Neuronal stem cell (in vitro differentiated cells): ENCODE data around the gene C11orf98.

Experiments used
- DNase-seq: peaks from one replicate; pipeline ENCODE4 v3.0.0-alpha.2; 2013; ENCODE audit warnings: low spot score
- H2AFZ ChIP-seq: one replicate; pipeline ENCODE4 v1.6.1; 2013; ENCODE audit warnings: mild to moderate bottlenecking, low read length, inconsistent platforms
- H2AK5ac ChIP-seq: 2 replicates; pipeline ENCODE4 v1.6.1; 2013; ENCODE audit warnings: low read depth, mild to moderate bottlenecking, inconsistent platforms, low read length, moderate library complexity, mixed read lengths
- H2BK120ac ChIP-seq: 2 replicates; pipeline ENCODE4 v1.6.1; 2013; ENCODE audit warnings: low read depth, mild to moderate bottlenecking, inconsistent platforms, low read length, moderate library complexity, mixed read lengths
- H2BK12ac ChIP-seq: one replicate; pipeline ENCODE4 v1.6.1; 2013; ENCODE audit warnings: low read length, inconsistent platforms
- H2BK15ac ChIP-seq: 2 replicates; pipeline ENCODE4 v1.6.1; 2013; ENCODE audit warnings: mild to moderate bottlenecking, low read length, inconsistent platforms, mixed read lengths
- H2BK5ac ChIP-seq: one replicate; pipeline ENCODE4 v1.6.1; 2013; ENCODE audit warnings: inconsistent platforms, mild to moderate bottlenecking, low read length, moderate library complexity
- H3K14ac ChIP-seq: one replicate; pipeline ENCODE4 v1.6.1; 2013; ENCODE audit warnings: low read length, inconsistent platforms
- H3K18ac ChIP-seq: 2 replicates; pipeline ENCODE4 v1.6.1; 2013; ENCODE audit warnings: low read length, inconsistent platforms
- H3K23ac ChIP-seq: 2 replicates; pipeline ENCODE4 v1.6.1; 2013; ENCODE audit warnings: low read depth, mild to moderate bottlenecking, mixed read lengths, low read length, inconsistent platforms; ENCODE audit not compliant: poor library complexity
- H3K27ac ChIP-seq: replicated peaks from 3 replicates; pipeline ENCODE4 v1.5.1; 2013; ENCODE audit warnings: low read length, inconsistent platforms
- H3K27me3 ChIP-seq, 3 experiments: 2 replicates each; pipeline ENCODE4 v1.6.1; 2013; ENCODE audit warnings: low read length in 3 of 3, mild to moderate bottlenecking in 2 of 3, inconsistent platforms in 1 of 3, low read depth in 1 of 3, mixed read lengths in 1 of 3, moderate library complexity in 1 of 3; ENCODE audit not compliant: control insufficient read depth in 3 of 3, insufficient read depth in 3 of 3
- H3K36me3 ChIP-seq, 2 donors: replicated peaks in 1 of 2; 2 replicates each; pipeline ENCODE4 v1.6.1; 2013; ENCODE audit warnings: low read length in 2 of 2; ENCODE audit not compliant: control insufficient read depth in 2 of 2, insufficient read depth in 2 of 2
- H3K4ac ChIP-seq: 2 replicates; pipeline ENCODE4 v1.6.1; 2013; ENCODE audit warnings: inconsistent platforms, mild to moderate bottlenecking, low read length, moderate library complexity
- H3K4me1 ChIP-seq, 2 donors: 1 replicate in 1 of 2; 2 replicates in 1 of 2; pipeline ENCODE4 v1.6.1; 2013; ENCODE audit warnings: low read length in 2 of 2, low read depth in 1 of 2; ENCODE audit not compliant: control insufficient read depth in 2 of 2, insufficient read depth in 1 of 2
- H3K4me2 ChIP-seq: one replicate; pipeline ENCODE4 v1.6.1; 2013; ENCODE audit warnings: mild to moderate bottlenecking, low read length, inconsistent platforms; ENCODE audit not compliant: insufficient read depth, poor library complexity, severe bottlenecking
- H3K4me3 ChIP-seq, 2 donors: 2 replicates each; pipeline ENCODE4 v1.5.1; 2013; ENCODE audit warnings: low read length in 2 of 2, mild to moderate bottlenecking in 2 of 2, inconsistent platforms in 1 of 2, moderate library complexity in 1 of 2
- H3K79me1 ChIP-seq: one replicate; pipeline ENCODE4 v1.6.1; 2013; ENCODE audit warnings: low read depth, mild to moderate bottlenecking, inconsistent platforms, low read length, moderate library complexity
- H3K9ac ChIP-seq: one replicate; pipeline ENCODE4 v1.6.1; 2013; ENCODE audit warnings: mild to moderate bottlenecking, low read depth, low read length, inconsistent platforms; ENCODE audit not compliant: poor library complexity
- H3K9me3 ChIP-seq, 2 donors: replicated peaks in 1 of 2; 2 replicates each; pipeline versions ENCODE3 to v1.6.1; 2013; ENCODE audit warnings: low read length in 2 of 2, mild to moderate bottlenecking in 2 of 2, inconsistent platforms in 1 of 2, low read depth in 1 of 2, mixed read lengths in 1 of 2, moderate library complexity in 1 of 2; ENCODE audit not compliant: control insufficient read depth in 2 of 2, insufficient read depth in 1 of 2
- H4K8ac ChIP-seq: one replicate; pipeline ENCODE4 v1.6.1; 2013; ENCODE audit warnings: low read depth, mild to moderate bottlenecking, inconsistent platforms, low read length, moderate library complexity
- H4K91ac ChIP-seq: one replicate; pipeline ENCODE4 v1.6.1; 2013; ENCODE audit warnings: low read length, low read depth, mild to moderate bottlenecking, inconsistent platforms; ENCODE audit not compliant: poor library complexity
- WGBS, 2 donors: extraction: QIAGEN DNeasy Blood & Tissue Kit; methylation state at CpG; one replicate each; pipeline ENCODE4 v1.1.7; 2013; ENCODE audit warnings: missing lambda C conversion rate in 2 of 2, mixed read lengths in 1 of 2; ENCODE audit not compliant: insufficient read length in 2 of 2, insufficient replicate concordance in 1 of 2; ENCODE audit errors: extremely low coverage in 2 of 2; 5-methylcytosine and 5-hydroxymethylcytosine counted together

Gene C11orf98

GRCh38 chr11:62667460-62667859, 2.5 kb upstream of the C11orf98 start:
- H3K9ac ChIP-seq = no peak overlapping the region
- no peak overlapping the region for H4K8ac ChIP-seq
- no peak overlapping the region for H2BK5ac ChIP-seq
- no peaks in the 10 kb centered on the region for H3K9me3 ChIP-seq
- H2AFZ ChIP-seq = no peak overlapping the region
- H2AK5ac ChIP-seq = no peak overlapping the region
- H3K27me3 ChIP-seq = no peaks in the 10 kb centered on the region
- peaks cover 14% of the 10 kb centered on the region for H3K79me1 ChIP-seq
- no peak overlapping the region for H3K4ac ChIP-seq
- no peak overlapping the region for H4K91ac ChIP-seq
- no peak overlapping the region for H3K14ac ChIP-seq
- peaks cover 14 to 31% of the 10 kb centered on the region in 2 donors for H3K36me3 ChIP-seq
- H3K4me3 ChIP-seq = no peak overlapping the region
- no peak overlapping the region for H3K23ac ChIP-seq
- H3K27ac ChIP-seq = no peak overlapping the region
- no peak overlapping the region for H2BK120ac ChIP-seq
- no peak for DNase-seq
- H3K4me2 ChIP-seq = no peak overlapping the region
- no peak overlapping the region for H2BK15ac ChIP-seq
- H3K18ac ChIP-seq = no peak overlapping the region
- peaks cover 4 to 12% of the 10 kb centered on the region in 2 donors for H3K4me1 ChIP-seq
- H2BK12ac ChIP-seq = no peak overlapping the region
- WGBS, 2 donors = no CpG with 5 or more reads among the region's 2 CpGs

- H2BK120ac ChIP-seq = no peak overlapping the region
- H2AK5ac ChIP-seq = no peak overlapping the region
- H3K9me3 ChIP-seq = no peaks in the 10 kb centered on the region
- no peaks in the 10 kb centered on the region for H3K27me3 ChIP-seq
- no peak overlapping the region for H3K4ac ChIP-seq
- no peak overlapping the region for H3K14ac ChIP-seq
- peaks cover 4 to 12% of the 10 kb centered on the region in 2 donors for H3K4me1 ChIP-seq
- H2BK15ac ChIP-seq = no peak overlapping the region
- peak overlapping the region; percentile 13 for H3K18ac ChIP-seq
- H3K36me3 ChIP-seq = peaks cover 16 to 42% of the 10 kb centered on the region in 2 donors
- H3K4me2 ChIP-seq = peak overlapping the region; percentile 93
- H3K23ac ChIP-seq = peak overlapping the region; percentile 59
- no CpG with 5 or more reads among the region's 16 CpGs for WGBS, 2 donors
- H2BK12ac ChIP-seq = no peak overlapping the region
- no peak overlapping the region for H4K8ac ChIP-seq
- no peak overlapping the region for H3K27ac ChIP-seq
- H3K4me3 ChIP-seq = peak overlapping the region; percentile 84 to 98
- H2AFZ ChIP-seq = no peak overlapping the region
- H3K79me1 ChIP-seq = peaks cover 11% of the 10 kb centered on the region
- H2BK5ac ChIP-seq = no peak overlapping the region
- no peak overlapping the region for H4K91ac ChIP-seq
- no peak for DNase-seq
- H3K9ac ChIP-seq = peak overlapping the region; percentile 95
Measured at GRCh38 chr11:62666259-62666926, 1.4 kb upstream of the C11orf98 start.

GRCh38 chr11:62665599-62666258, 719 bp upstream of the C11orf98 start:
- peak overlapping the region; percentile 90 for H2AK5ac ChIP-seq
- H3K4me3 ChIP-seq = peak overlapping the region; percentile 84 to 98
- peak overlapping the region; percentile 93 for H3K4me2 ChIP-seq
- H4K8ac ChIP-seq = no peak overlapping the region
- no peaks in the 10 kb centered on the region for H3K27me3 ChIP-seq
- peaks cover 16 to 46% of the 10 kb centered on the region in 2 donors for H3K36me3 ChIP-seq
- peak overlapping the region; percentile 92 for H3K18ac ChIP-seq
- peak overlapping the region; percentile 96 for H3K23ac ChIP-seq
- WGBS, 2 donors = no CpG with 5 or more reads among the region's 39 CpGs
- H3K9ac ChIP-seq = peak overlapping the region; percentile 95
- no peak overlapping the region for H2BK120ac ChIP-seq
- no peaks in the 10 kb centered on the region for H3K9me3 ChIP-seq
- no peak overlapping the region for H2BK12ac ChIP-seq
- H3K4me1 ChIP-seq = peaks cover 4 to 12% of the 10 kb centered on the region in 2 donors
- no peak overlapping the region for H4K91ac ChIP-seq
- H2BK15ac ChIP-seq = no peak overlapping the region
- peak overlapping the region; percentile 95 for H2AFZ ChIP-seq
- peak overlapping the region; percentile 44 for H2BK5ac ChIP-seq
- H3K4ac ChIP-seq = no peak overlapping the region
- H3K27ac ChIP-seq = peak overlapping the region; percentile 41
- DNase-seq = peak; percentile 43
- H3K14ac ChIP-seq = peak overlapping the region; percentile 47
- H3K79me1 ChIP-seq = peaks cover 11% of the 10 kb centered on the region

- no peak overlapping the region for H3K4ac ChIP-seq
Measured at GRCh38 chr11:62664405-62665074, 470 bp downstream of the C11orf98 start.

More at GRCh38 chr11:62664405-62665074, 470 bp downstream of the C11orf98 start:
- peak overlapping the region; percentile 94 for H3K27ac ChIP-seq
- peak overlapping the region; percentile 1 for H3K14ac ChIP-seq
- peaks cover 4 to 10% of the 10 kb centered on the region in 2 donors for H3K4me1 ChIP-seq
- peak overlapping the region; percentile 69 for H3K4me2 ChIP-seq
- H3K18ac ChIP-seq = peak overlapping the region; percentile 96
- H3K23ac ChIP-seq = peak overlapping the region; percentile 96
- DNase-seq = no peak
- H2BK120ac ChIP-seq = no peak overlapping the region
- peaks cover 11% of the 10 kb centered on the region for H3K79me1 ChIP-seq
- H3K9me3 ChIP-seq = no peaks in the 10 kb centered on the region
- H2AFZ ChIP-seq = peak overlapping the region; percentile 95
- no peak overlapping the region for H4K91ac ChIP-seq
- H4K8ac ChIP-seq = no peak overlapping the region
- H2BK5ac ChIP-seq = peak overlapping the region; percentile 63
- peaks cover 16 to 51% of the 10 kb centered on the region in 2 donors for H3K36me3 ChIP-seq
- no peak overlapping the region for H2BK12ac ChIP-seq
- H2BK15ac ChIP-seq = no peak overlapping the region
- peak overlapping the region; percentile 66 for H3K9ac ChIP-seq
- no peak overlapping the region for H2AK5ac ChIP-seq
- H3K4me3 ChIP-seq = peak overlapping the region; percentile 93 to 98
- no CpG with 5 or more reads among the region's 36 CpGs for WGBS, 2 donors
- H3K27me3 ChIP-seq = no peaks in the 10 kb centered on the region
